ENCODE measurements around the gene GSTP1. TPM values are rescaled to one million over a fixed set of nuclear protein-coding genes. Genes with fewer than 3 reads are reported as not detected.
A peak's percentile ranks its signal among the peaks of the same experiment; 100 is the strongest.

Gene GSTP1
- total RNA-seq, 2 donors from 2014 or later, result 543 to 842 TPM

- no peak for DNase-seq
Observed at GRCh38 chr11:67576735-67577475, 6.7 kb upstream of the GSTP1 start.

GRCh38 chr11:67577951-67578350, 5.7 kb upstream of the GSTP1 start:
- Histone ChIP-seq H3K9ac (ENCODE audit: low read depth in 2 of 2, low read length in 2 of 2) (no peak overlapping the region), H3K4me3 (no peak overlapping the region), H3K4me1 (no peaks in the 10 kb centered on the region), H3K27me3 (no peaks in the 10 kb centered on the region), H3K27ac (no peak overlapping the region), H3K36me3 (no peaks in the 10 kb centered on the region), H3K9me3 (no peaks in the 10 kb centered on the region)
- no peak for DNase-seq
- intact Hi-C loops (cut with DNase I), result no loop called here
- TF ChIP-seq CTCF (IDR thresholded peaks at IDR 0.05), result no peak

More at GRCh38 chr11:67576735-67577475, 6.7 kb upstream of the GSTP1 start:
- no peak for TF ChIP-seq CTCF (IDR thresholded peaks at IDR 0.05)
- H3K27ac ChIP-seq, result no peak overlapping the region
- no peaks in the 10 kb centered on the region for H3K9me3 ChIP-seq
- no peaks in the 10 kb centered on the region for H3K27me3 ChIP-seq
- H3K4me3 ChIP-seq, result no peak overlapping the region
- intact Hi-C loops (cut with DNase I), result no loop called here
- no peaks in the 10 kb centered on the region for H3K36me3 ChIP-seq
- H3K4me1 ChIP-seq, result no peaks in the 10 kb centered on the region
- no peak overlapping the region for H3K9ac ChIP-seq (ENCODE audit: low read depth in 2 of 2, low read length in 2 of 2)

- Histone ChIP-seq H3K36me3 (no peaks in the 10 kb centered on the region), H3K9me3 (no peaks in the 10 kb centered on the region), H3K4me1 (no peaks in the 10 kb centered on the region), H3K27me3 (no peaks in the 10 kb centered on the region), H3K9ac (ENCODE audit: low read depth in 2 of 2, low read length in 2 of 2) (no peak overlapping the region), H3K4me3 (no peak overlapping the region), H3K27ac (no peak overlapping the region)
- peak; percentile 73 for DNase-seq
- intact Hi-C loops (cut with DNase I), result no loop called here
- no peak for TF ChIP-seq CTCF (IDR thresholded peaks at IDR 0.05)
Observed at GRCh38 chr11:67581469-67581868, 2.1 kb upstream of the GSTP1 start.

- DNase-seq, result no peak
Observed at GRCh38 chr11:67582011-67582410, 1.6 kb upstream of the GSTP1 start.

GRCh38 chr11:67584205-67584880, 731 bp downstream of the GSTP1 start:
- Histone ChIP-seq H3K4me3 (peak overlapping the region; percentile 81), H3K4me1 (no peaks in the 10 kb centered on the region), H3K36me3 (no peaks in the 10 kb centered on the region), H3K9me3 (no peaks in the 10 kb centered on the region), H3K27ac (peak overlapping the region; percentile 96), H3K9ac (ENCODE audit: low read depth in 2 of 2, low read length in 2 of 2) (peak overlapping the region; percentile 91 to 94), H3K27me3 (no peaks in the 10 kb centered on the region)
- DNase-seq, result peak; percentile 88
- TF ChIP-seq CTCF (IDR thresholded peaks at IDR 0.05), result no peak
- intact Hi-C loops (cut with DNase I), result no loop called here

More at GRCh38 chr11:67582011-67582410, 1.6 kb upstream of the GSTP1 start:
- no peaks in the 10 kb centered on the region for H3K36me3 ChIP-seq
- intact Hi-C loops (cut with DNase I), result no loop called here
- no peaks in the 10 kb centered on the region for H3K9me3 ChIP-seq
- H3K4me3 ChIP-seq, result no peak overlapping the region
- no peak for TF ChIP-seq CTCF (IDR thresholded peaks at IDR 0.05)
- no peaks in the 10 kb centered on the region for H3K4me1 ChIP-seq
- no peak overlapping the region for H3K27ac ChIP-seq
- no peaks in the 10 kb centered on the region for H3K27me3 ChIP-seq
- H3K9ac ChIP-seq (ENCODE audit: low read depth in 2 of 2, low read length in 2 of 2), result no peak overlapping the region

Measured in colonic mucosa (tissue), 4 donors.